ENCODE results near the gene MKKS.

Gene MKKS

DNA sequence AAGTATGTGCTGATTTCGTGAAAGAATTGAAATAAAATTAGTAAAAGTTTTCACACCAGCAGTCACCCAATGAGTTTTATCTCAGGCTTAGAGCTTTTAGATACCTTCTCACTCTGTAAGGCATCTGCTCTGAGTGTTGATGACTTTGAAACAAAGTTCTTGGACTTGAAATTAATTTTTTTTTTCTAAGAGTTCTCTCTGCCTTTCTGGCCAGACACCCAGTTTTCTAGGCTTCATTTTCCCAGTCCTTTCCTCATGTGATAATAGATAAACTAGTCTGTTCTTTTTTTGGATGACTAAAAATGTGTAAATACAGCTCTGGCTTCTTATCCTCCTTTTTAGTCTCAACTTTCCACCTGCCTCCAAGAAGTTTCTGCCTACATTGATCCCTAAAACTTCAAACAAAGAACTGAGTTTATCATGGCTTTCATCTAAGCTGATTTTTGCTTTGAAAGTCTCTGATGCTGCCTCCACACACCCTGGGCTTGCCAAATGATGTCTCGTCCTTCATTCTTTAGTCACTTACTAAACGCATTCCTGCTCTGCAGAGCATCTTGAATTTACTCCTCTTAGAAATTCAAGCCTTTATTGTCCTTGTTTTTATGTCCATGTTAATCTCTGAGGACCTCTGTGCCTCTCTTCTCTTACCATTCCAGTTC is 33.8 kb upstream of the MKKS start:
- no peak overlapping the region for H3K4me3 ChIP-seq (replicated peaks; ENCODE audit: low read depth, low read length)
- TF ChIP-seq, protein P1, sequence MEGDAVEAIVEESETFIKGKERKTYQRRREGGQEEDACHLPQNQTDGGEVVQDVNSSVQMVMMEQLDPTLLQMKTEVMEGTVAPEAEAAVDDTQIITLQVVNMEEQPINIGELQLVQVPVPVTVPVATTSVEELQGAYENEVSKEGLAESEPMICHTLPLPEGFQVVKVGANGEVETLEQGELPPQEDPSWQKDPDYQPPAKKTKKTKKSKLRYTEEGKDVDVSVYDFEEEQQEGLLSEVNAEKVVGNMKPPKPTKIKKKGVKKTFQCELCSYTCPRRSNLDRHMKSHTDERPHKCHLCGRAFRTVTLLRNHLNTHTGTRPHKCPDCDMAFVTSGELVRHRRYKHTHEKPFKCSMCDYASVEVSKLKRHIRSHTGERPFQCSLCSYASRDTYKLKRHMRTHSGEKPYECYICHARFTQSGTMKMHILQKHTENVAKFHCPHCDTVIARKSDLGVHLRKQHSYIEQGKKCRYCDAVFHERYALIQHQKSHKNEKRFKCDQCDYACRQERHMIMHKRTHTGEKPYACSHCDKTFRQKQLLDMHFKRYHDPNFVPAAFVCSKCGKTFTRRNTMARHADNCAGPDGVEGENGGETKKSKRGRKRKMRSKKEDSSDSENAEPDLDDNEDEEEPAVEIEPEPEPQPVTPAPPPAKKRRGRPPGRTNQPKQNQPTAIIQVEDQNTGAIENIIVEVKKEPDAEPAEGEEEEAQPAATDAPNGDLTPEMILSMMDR (IDR thresholded peaks at IDR 0.05; ENCODE audit: low read depth, low read length, missing control alignments) = no peak
- DNase-seq (ENCODE audit: extremely low read depth, low read depth) = no peak

DNA sequence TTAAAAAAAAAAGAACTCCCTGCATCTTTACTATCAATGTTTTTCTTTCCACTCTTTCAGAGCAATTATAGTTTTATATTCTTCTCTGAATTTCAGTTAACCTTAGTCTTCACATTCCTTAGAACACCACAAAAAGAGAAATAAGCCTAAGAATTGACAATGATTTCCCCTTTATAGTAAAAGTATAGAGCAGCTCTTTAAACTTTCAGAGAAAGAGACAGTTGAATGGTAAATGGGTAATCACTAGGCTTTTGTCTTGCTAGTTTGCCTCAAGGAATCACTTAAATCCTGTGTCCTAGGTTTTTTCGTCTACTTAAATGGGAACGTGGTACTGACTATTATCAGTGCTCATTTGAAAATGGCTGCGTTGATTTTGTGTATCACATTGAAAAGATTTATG is 32.8 kb upstream of the MKKS start:
- DNase-seq (ENCODE audit: extremely low read depth, low read depth) = no peak
- no peak overlapping the region for H3K4me3 ChIP-seq (replicated peaks; ENCODE audit: low read depth, low read length)
- TF ChIP-seq, protein P1 (IDR thresholded peaks at IDR 0.05; ENCODE audit: low read depth, low read length, missing control alignments) = no peak

DNA sequence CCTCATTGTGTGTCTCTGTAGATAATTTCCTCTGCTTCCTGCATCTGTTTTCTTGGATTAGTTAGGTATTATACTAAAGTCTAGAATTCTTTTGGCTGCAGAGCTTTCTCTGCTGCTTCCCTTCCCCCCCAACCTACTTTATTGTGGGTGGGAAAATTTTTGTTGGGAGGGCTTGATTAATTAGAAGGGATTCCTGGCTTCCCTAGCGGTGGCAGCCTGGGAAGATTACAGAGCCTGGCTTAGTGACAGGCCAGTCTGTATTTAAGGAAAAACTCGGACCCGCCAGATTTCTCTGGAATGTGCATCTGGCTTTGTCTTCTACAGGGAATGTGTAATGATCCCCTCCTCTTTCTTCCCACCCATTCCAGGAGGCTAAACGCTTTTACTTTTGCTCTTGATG is 32.3 kb upstream of the MKKS start:
- no peak for DNase-seq (ENCODE audit: extremely low read depth, low read depth)
- no peak overlapping the region for H3K4me3 ChIP-seq (replicated peaks; ENCODE audit: low read depth, low read length)
- TF ChIP-seq, protein P1 (IDR thresholded peaks at IDR 0.05; ENCODE audit: low read depth, low read length, missing control alignments) = no peak

DNA sequence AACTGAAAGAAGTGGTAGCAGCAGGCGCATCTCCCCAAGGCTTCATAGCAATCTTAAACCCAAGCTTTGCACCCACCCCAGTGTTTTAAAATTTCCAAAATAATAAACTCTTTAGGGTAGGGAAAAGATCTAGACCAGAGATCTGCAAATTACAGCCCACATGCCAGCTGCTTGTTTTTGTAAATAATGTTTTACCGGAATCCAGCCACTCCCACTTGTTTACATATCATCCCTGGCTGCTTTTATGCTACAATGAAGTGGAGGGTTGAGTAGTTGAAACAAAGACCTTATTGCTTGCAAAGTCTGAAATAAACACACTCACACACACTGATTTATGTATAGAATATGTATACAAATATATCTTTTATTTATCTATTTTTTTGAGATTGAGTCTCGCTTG is 31.1 kb upstream of the MKKS start:
- no peak for DNase-seq (ENCODE audit: extremely low read depth, low read depth)
- TF ChIP-seq, protein P1 (IDR thresholded peaks at IDR 0.05; ENCODE audit: low read depth, low read length, missing control alignments) = no peak

DNA sequence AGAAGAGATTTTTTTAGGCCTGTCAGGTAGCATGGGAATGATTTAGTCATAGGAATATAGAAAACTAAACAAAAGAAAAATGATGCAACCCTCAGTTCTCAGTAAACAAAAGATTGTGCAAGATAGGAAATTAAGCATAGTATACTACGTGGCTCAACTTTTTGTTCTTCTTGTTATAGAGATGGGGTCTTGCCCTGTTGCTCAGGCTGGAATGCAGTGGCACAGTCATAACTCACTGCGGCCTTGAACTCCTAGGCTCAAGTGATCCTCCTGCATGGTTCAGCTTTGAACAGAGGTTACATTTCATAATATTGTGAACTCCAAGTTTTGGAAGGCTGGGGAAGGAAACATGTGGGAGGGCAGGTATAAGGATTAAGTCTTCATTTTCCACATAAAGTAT is 29.6 kb upstream of the MKKS start:
- TF ChIP-seq, protein P1 (IDR thresholded peaks at IDR 0.05; ENCODE audit: low read depth, low read length, missing control alignments) = no peak
- H3K4me3 ChIP-seq (replicated peaks; ENCODE audit: low read depth, low read length) = no peak overlapping the region
- DNase-seq (ENCODE audit: extremely low read depth, low read depth) = no peak

More for the DNA sequence above, 31.1 kb upstream of the MKKS start:
- H3K4me3 ChIP-seq (replicated peaks; ENCODE audit: low read depth, low read length) = no peak overlapping the region

DNA sequence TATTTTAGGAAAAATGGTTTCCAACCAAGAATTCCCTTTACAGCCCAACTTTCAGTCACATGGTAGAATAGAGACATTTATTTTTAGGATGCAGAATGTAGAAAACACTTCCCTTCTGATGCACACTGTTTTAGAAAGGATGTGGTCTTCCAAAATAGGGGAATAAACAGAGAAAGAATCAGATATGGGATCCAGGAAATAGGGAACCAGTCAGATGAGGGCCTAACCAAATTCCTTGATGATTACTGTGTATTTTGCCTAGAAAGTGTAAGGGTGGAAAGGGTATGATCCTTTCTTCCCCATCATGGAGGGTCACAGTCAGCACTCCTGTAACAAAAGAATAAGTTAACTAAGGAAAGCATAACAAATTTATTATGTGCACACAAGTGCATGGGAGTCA is 28.5 kb upstream of the MKKS start:
- TF ChIP-seq, protein P1 (IDR thresholded peaks at IDR 0.05; ENCODE audit: low read depth, low read length, missing control alignments) = no peak
- DNase-seq (ENCODE audit: extremely low read depth, low read depth) = no peak
- H3K4me3 ChIP-seq (replicated peaks; ENCODE audit: low read depth, low read length) = no peak overlapping the region

DNA sequence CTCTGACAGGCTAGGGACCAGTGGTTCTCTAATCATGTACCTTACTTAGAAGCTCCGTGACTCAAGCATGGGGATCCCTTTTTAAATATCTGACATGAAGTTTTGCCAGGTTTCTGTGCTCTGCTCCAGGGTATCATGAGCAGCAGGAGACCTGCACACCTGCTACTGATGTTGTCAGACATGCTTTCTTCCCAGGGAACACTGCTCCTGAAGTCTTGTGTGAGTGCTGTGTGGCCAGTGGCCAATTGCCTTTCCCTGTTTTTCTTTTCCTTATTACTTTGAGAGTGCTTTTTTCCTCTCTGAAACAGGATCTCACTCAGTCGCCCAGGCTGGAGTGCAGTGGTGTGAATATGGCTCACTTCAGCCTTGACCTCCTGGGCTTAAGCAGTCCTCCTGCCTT is 27.5 kb upstream of the MKKS start:
- no peak for DNase-seq (ENCODE audit: extremely low read depth, low read depth)
- TF ChIP-seq, protein P1 (IDR thresholded peaks at IDR 0.05; ENCODE audit: low read depth, low read length, missing control alignments) = no peak
- H3K4me3 ChIP-seq (replicated peaks; ENCODE audit: low read depth, low read length) = no peak overlapping the region

All from HFF-Myc (cell line).